ENCODE results near the gene UBE2D1. TPM values are rescaled to one million over a fixed set of nuclear protein-coding genes. Genes with fewer than 3 reads are reported as not detected.

The UBE2D1 gene
- total and polyA plus RNA-seq, 2 donors (not counting 3 experiments of a cell fraction or from before 2014, with no cell fraction given): 13.5 to 14.5 TPM

DNA sequence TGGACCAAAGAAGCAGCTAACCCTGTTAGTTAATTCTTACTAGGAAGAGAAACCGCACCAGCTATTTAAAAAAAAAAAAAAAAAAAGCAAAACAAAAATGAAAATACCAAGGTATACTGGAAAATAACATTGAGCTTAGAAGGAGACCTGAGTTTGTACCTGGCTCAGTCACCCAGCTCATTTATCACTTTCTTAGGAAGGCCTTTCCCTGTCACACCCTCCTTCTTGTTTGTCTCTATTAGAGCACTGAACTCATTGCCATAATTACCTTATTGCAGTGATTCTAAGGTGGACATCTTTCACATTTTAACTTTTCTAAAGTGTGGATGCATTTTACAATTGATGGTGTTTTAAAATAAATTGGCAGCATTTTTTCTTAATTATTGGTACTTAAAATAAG lies 24.1 kb downstream of the UBE2D1 start:
- Histone ChIP-seq H3K9me1 (replicated peaks; ENCODE audit: control insufficient read depth, extremely low read depth, insufficient read depth, low read length) (no peaks in the 10 kb centered on the region), H2AFZ (ENCODE audit: low read depth, low read length) (no peak overlapping the region), H3K36me3 (ENCODE audit: control insufficient read depth in 2 of 2, extremely low read depth in 1 of 2, insufficient read depth in 2 of 2, low read length in 2 of 2) (no peaks in the 10 kb centered on the region), H3K9me3 (replicated peaks; ENCODE audit: control insufficient read depth, insufficient read depth, low read length) (no peaks in the 10 kb centered on the region), H3K27ac (ENCODE audit: insufficient read depth, low read depth, low read length) (no peak overlapping the region), H3K9ac (replicated peaks; ENCODE audit: extremely low read depth, insufficient read depth, low read length) (no peak overlapping the region), H4K20me1 (replicated peaks; ENCODE audit: control insufficient read depth, extremely low read depth, insufficient read depth, low read length) (no peaks in the 10 kb centered on the region), H3K79me2 (ENCODE audit: control insufficient read depth, insufficient read depth, low read length) (peaks cover 16% of the 10 kb centered on the region), H3K4me1 (ENCODE audit: control insufficient read depth, extremely low read depth, insufficient read depth, low read length) (peaks cover 11% of the 10 kb centered on the region), H3K4me2 (ENCODE audit: insufficient read depth, low read length) (no peak overlapping the region), H3K4me3 (replicated peaks in 1 of 3; ENCODE audit: insufficient read depth in 1 of 3, low read depth in 1 of 3, low read length in 3 of 3) (no peak overlapping the region), H3K27me3 (ENCODE audit: control insufficient read depth in 2 of 2, insufficient read depth in 2 of 2, low read length in 2 of 2) (no peaks in the 10 kb centered on the region)
- FAIRE-seq (no peak), DNase-seq (ENCODE audit: low read depth, low spot score) (no peak)
- intact Hi-C loops (cut with micrococcal nuclease): no loop called here
- TF ChIP-seq EZH2 (IDR thresholded peaks at IDR 0.05; ENCODE audit: borderline replicate concordance, low read depth, low read length, severe bottlenecking) (no peak), JUN (IDR thresholded peaks at IDR 0.05; ENCODE audit: borderline replicate concordance, insufficient read depth, insufficient read length, low read depth) (no peak), POLR2AphosphoS5 (IDR thresholded peaks at IDR 0.05; ENCODE audit: insufficient read depth, low read depth, low read length) (no peak), POLR2A (IDR thresholded peaks at IDR 0.05; ENCODE audit: low read depth, low read length) (no peak), FOS (IDR thresholded peaks at IDR 0.05; ENCODE audit: borderline replicate concordance, insufficient read depth, low read length) (no peak), MYC (IDR thresholded peaks at IDR 0.05; ENCODE audit: low read depth, low read length) (no peak), GATA2 (IDR thresholded peaks at IDR 0.05; ENCODE audit: insufficient read depth, insufficient read length, low read depth, low read length) (no peak)
- TF ChIP-seq, protein P1, sequence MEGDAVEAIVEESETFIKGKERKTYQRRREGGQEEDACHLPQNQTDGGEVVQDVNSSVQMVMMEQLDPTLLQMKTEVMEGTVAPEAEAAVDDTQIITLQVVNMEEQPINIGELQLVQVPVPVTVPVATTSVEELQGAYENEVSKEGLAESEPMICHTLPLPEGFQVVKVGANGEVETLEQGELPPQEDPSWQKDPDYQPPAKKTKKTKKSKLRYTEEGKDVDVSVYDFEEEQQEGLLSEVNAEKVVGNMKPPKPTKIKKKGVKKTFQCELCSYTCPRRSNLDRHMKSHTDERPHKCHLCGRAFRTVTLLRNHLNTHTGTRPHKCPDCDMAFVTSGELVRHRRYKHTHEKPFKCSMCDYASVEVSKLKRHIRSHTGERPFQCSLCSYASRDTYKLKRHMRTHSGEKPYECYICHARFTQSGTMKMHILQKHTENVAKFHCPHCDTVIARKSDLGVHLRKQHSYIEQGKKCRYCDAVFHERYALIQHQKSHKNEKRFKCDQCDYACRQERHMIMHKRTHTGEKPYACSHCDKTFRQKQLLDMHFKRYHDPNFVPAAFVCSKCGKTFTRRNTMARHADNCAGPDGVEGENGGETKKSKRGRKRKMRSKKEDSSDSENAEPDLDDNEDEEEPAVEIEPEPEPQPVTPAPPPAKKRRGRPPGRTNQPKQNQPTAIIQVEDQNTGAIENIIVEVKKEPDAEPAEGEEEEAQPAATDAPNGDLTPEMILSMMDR (IDR thresholded peaks at IDR 0.05; ENCODE audit: extremely low read depth in 1 of 2, insufficient read depth in 1 of 2, low read depth in 1 of 2, low read length in 2 of 2): no peak
- TF ChIP-seq, protein P2, sequence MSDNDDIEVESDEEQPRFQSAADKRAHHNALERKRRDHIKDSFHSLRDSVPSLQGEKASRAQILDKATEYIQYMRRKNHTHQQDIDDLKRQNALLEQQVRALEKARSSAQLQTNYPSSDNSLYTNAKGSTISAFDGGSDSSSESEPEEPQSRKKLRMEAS (IDR thresholded peaks at IDR 0.05; ENCODE audit: insufficient read depth, insufficient read length): no peak
- CTCF ChIA-PET: interaction anchor here (0.7 kb wide), 2 partner anchors 8 to 18 kb away, joined by 3 to 4 read pairs; no protein-coding TSS in a partner anchor
- POLR2A ChIA-PET: no interaction called here
- dilution Hi-C loops (cut with MboI; ENCODE audit: extremely low pct_ligation_motif_present, low sequenced_read_pairs): no loop called here
- BruUV-seq (replicated peaks): no TSS peak
